SK-N-SH (cell line): ENCODE results near the gene TMEM225B. TPM values are rescaled to one million over a fixed set of nuclear protein-coding genes. Genes with fewer than 3 reads are reported as not detected.

Source experiments
- CTCF ChIA-PET: fragments of 300-600, 350-600 bp; formaldehyde crosslinking; extraction: SDS; loops from one replicate; lab custom pipeline; 2021; lab: Yijun Ruan, JAX
- POLR2A ChIA-PET: fragments of 350-600 bp; sonication (Branson Sonifier 250); formaldehyde crosslinking; extraction: SDS; loops from one replicate; lab custom pipeline; 2020; ENCODE audit warnings: antibody characterized with exemption, inconsistent platforms; lab: Yijun Ruan, JAX
- DNase-seq: peaks from one replicate; pipeline ENCODE4 v3.0.0; 2012
- H2AFZ ChIP-seq: fragments of 200-600 bp; sonication (generic); 2 replicates; pipeline ENCODE4 v1.8.1; 2016; ENCODE audit warnings: antibody characterized with exemption, mild to moderate bottlenecking, low read depth
- H3F3A ChIP-seq: fragments of 200-600 bp; sonication (generic); replicated peaks from 2 replicates; pipeline ENCODE3; 2016; ENCODE audit warnings: antibody characterized with exemption, mild to moderate bottlenecking; ENCODE audit not compliant: insufficient read depth
- H3K27ac ChIP-seq, 2 experiments: fragments of 200-500 bp in 1 of 2; fragments of 200-600 bp in 1 of 2; sonication (Bioruptor generic) in 1 of 2; sonication (generic), shearing (Covaris generic) in 1 of 2; 2 replicates each; pipeline versions ENCODE4 v1.5.1 to v1.6.1; 2014 to 2016; ENCODE audit warnings: low read depth in 2 of 2, inconsistent platforms in 1 of 2, low read length in 1 of 2, mild to moderate bottlenecking in 1 of 2, mixed read lengths in 1 of 2
- H3K27me3 ChIP-seq: fragments of 200-600 bp; sonication (generic), shearing (Covaris generic); 2 replicates; pipeline ENCODE4 v1.6.1; 2016; ENCODE audit warnings: mixed run types; ENCODE audit not compliant: insufficient read depth
- H3K36me3 ChIP-seq, 2 experiments: fragments of 200-500 bp in 1 of 2; fragments of 200-600 bp in 1 of 2; sonication (Bioruptor generic) in 1 of 2; sonication (generic) in 1 of 2; replicated peaks in 1 of 2; 2 replicates each; pipeline versions ENCODE3 to v1.5.1; 2014 to 2016; ENCODE audit warnings: low read length in 1 of 2, mild to moderate bottlenecking in 1 of 2; ENCODE audit not compliant: insufficient read depth in 2 of 2, control insufficient read depth in 1 of 2
- H3K4me1 ChIP-seq, 2 experiments: fragments of 200-500 bp in 1 of 2; fragments of 200-600 bp in 1 of 2; sonication (Bioruptor generic) in 1 of 2; sonication (generic), shearing (Covaris generic) in 1 of 2; 2 replicates each; pipeline versions ENCODE4 v1.5.1 to v1.6.1; 2014 to 2016; ENCODE audit warnings: low read depth in 1 of 2, low read length in 1 of 2, mixed run types in 1 of 2; ENCODE audit not compliant: insufficient read depth in 2 of 2, control insufficient read depth in 1 of 2
- H3K4me2 ChIP-seq: fragments of 200-600 bp; sonication (generic), shearing (Covaris generic); 2 replicates; pipeline ENCODE4 v1.6.1; 2017; ENCODE audit warnings: mixed run types
- H3K4me3 ChIP-seq, 2 experiments: fragments of 200-500 bp in 1 of 2; fragments of 200-600 bp in 1 of 2; sonication (Bioruptor generic) in 1 of 2; sonication (generic), shearing (Covaris generic) in 1 of 2; 2 replicates each; pipeline versions ENCODE4 v1.5.1 to v1.8.1; 2014 to 2016; ENCODE audit warnings: low read depth in 2 of 2, inconsistent platforms in 1 of 2, low read length in 1 of 2, mild to moderate bottlenecking in 1 of 2, mixed read lengths in 1 of 2, moderate library complexity in 1 of 2
- H3K79me2 ChIP-seq: fragments of 200-600 bp; sonication (generic); 2 replicates; pipeline ENCODE4 v1.8.1; 2017; ENCODE audit warnings: mild to moderate bottlenecking; ENCODE audit not compliant: insufficient read depth
- H3K9ac ChIP-seq: fragments of 200-600 bp; sonication (generic); 2 replicates; pipeline ENCODE4 v1.6.1; 2017; ENCODE audit warnings: mixed run types
- H3K9me2 ChIP-seq: fragments of 200-600 bp; sonication (generic); 2 replicates; pipeline ENCODE4 v1.6.1; 2017; ENCODE audit warnings: mixed run types
- H3K9me3 ChIP-seq: fragments of 200-600 bp; sonication (generic); 2 replicates; pipeline ENCODE4 v1.6.1; 2017; ENCODE audit warnings: mixed run types, mild to moderate bottlenecking, moderate library complexity
- H4K20me1 ChIP-seq: fragments of 200-600 bp; sonication (generic); 2 replicates; pipeline ENCODE4 v1.6.1; 2017; ENCODE audit warnings: mild to moderate bottlenecking, mixed run types; ENCODE audit not compliant: insufficient read depth
- CHD2 ChIP-seq: fragments of 150-350 bp; IDR thresholded peaks from 2 replicates; pipeline ENCODE4 v1.6.1; 2018; ENCODE audit warnings: low read length; ENCODE audit not compliant: partially characterized antibody
- GABPA ChIP-seq: IDR thresholded peaks from 2 replicates; pipeline ENCODE4 v1.4.0; 2012; ENCODE audit warnings: low read depth, mild to moderate bottlenecking
- GATA2 ChIP-seq: sonication (generic); formaldehyde crosslinking; IDR thresholded peaks from 2 replicates; pipeline ENCODE4 v1.5.0; 2020; ENCODE audit warnings: mild to moderate bottlenecking, missing genetic modification reagents
- JUND ChIP-seq: IDR thresholded peaks from 2 replicates; pipeline ENCODE4 v1.4.0; 2012
- NRF1 ChIP-seq: IDR thresholded peaks from 2 replicates; pipeline ENCODE4 v1.6.1; 2012; ENCODE audit warnings: low read depth, mild to moderate bottlenecking, low read length
- PBX3 ChIP-seq: IDR thresholded peaks from 2 replicates; pipeline ENCODE4; 2012
- POLR2AphosphoS5 ChIP-seq: IDR thresholded peaks from 2 replicates; pipeline ENCODE4 v1.6.1; 2012; ENCODE audit warnings: low read depth, low read length
- RAD21 ChIP-seq: IDR thresholded peaks from 2 replicates; pipeline ENCODE4 v1.6.1; 2012; ENCODE audit warnings: mild to moderate bottlenecking, low read length
- RCOR1 ChIP-seq: fragments of 150-350 bp; IDR thresholded peaks from 2 replicates; pipeline ENCODE4 v1.6.1; 2017; ENCODE audit warnings: antibody characterized with exemption, low read length
- REST ChIP-seq: IDR thresholded peaks from 2 replicates; pipeline ENCODE4 v1.6.1; 2012; ENCODE audit warnings: mild to moderate bottlenecking, low read depth, low read length, moderate library complexity
- TCF12 ChIP-seq: IDR thresholded peaks from 2 replicates; pipeline ENCODE4 v1.4.0; 2012
- TEAD4 ChIP-seq: IDR thresholded peaks from 2 replicates; pipeline ENCODE4 v1.4.0; 2012; ENCODE audit warnings: mild to moderate bottlenecking, borderline replicate concordance; ENCODE audit not compliant: insufficient read depth
- USF2 ChIP-seq: fragments of 150-350 bp; IDR thresholded peaks from 2 replicates; pipeline ENCODE4 v1.6.1; 2017; ENCODE audit warnings: antibody characterized with exemption, low read length, low read depth, borderline replicate concordance
- YY1 ChIP-seq: IDR thresholded peaks from 2 replicates; pipeline ENCODE4 v1.4.0; 2012; ENCODE audit warnings: low read depth, mild to moderate bottlenecking
- WGBS: methylation state at CpG from one replicate; pipeline ENCODE4 v1.1.6; 2017; ENCODE audit warnings: low lambda C conversion rate; 5-methylcytosine and 5-hydroxymethylcytosine counted together
- polyA plus RNA-seq, 3 experiments: library from polyadenylated mRNA; depleted of rRNA; stranded (reverse); fragments of >200 nt; gene quantifications; 2 replicates each; pipeline ENCODE4 v1.2.3, GENCODE V29; 2012

Gene TMEM225B
- polyA plus RNA-seq, 1 of the 3 experiments (the other 2 are of a cell fraction), result 1.5 TPM

GRCh38 chr7:99628471-99629465 lies 30.7 kb downstream of the TMEM225B start:
- Histone ChIP-seq H3K79me2 (peaks cover 5% of the 10 kb centered on the region; the same call in 1 of the 2 replicates), H3K9me2 (no peaks in the 10 kb centered on the region), H3K9me3 (no peaks in the 10 kb centered on the region), H4K20me1 (no peaks in the 10 kb centered on the region), H3K4me3 (no peak overlapping the region), H3K4me2 (no peak overlapping the region), H3K4me1 (no peaks in the 10 kb centered on the region), H2AFZ (no peak overlapping the region), H3K9ac (no peak overlapping the region), H3K36me3 (peaks cover 63 to 88% of the 10 kb centered on the region in 2 experiments), H3K27ac (no peak overlapping the region), H3F3A (peaks cover 12% of the 10 kb centered on the region), H3K27me3 (no peaks in the 10 kb centered on the region)
- ChIA-PET POLR2A (interaction anchor here (0.8 kb wide), 1 partner anchor 12 kb away, joined by 3 read pairs; no protein-coding TSS in a partner anchor), CTCF (interaction anchor here (0.7 to 2.1 kb wide), 3 partner anchors 11 to 300 kb away, joined by 4 to 5 read pairs (median 5); partner anchors contain the start of gene ZSCAN25)
- no peak for DNase-seq
- no peak for TF ChIP-seq REST
- 81% methylated on average over 14 of the region's 14 CpGs for WGBS

DNA sequence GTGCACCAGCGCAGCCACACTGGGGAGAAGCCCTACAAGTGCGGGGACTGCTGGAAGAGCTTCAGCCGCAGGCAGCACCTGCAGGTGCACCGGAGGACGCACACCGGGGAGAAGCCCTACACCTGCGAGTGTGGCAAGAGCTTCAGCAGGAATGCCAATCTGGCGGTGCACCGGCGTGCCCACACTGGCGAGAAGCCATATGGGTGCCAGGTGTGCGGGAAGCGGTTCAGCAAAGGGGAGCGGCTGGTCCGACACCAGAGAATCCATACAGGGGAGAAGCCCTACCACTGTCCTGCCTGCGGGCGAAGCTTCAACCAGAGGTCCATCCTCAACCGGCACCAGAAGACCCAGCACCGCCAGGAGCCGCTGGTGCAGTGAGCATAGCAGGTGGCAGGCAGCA lies 31.6 kb downstream of the TMEM225B start:
- POLR2A ChIA-PET, result interaction anchor here (0.8 to 3.4 kb wide), 2 partner anchors 12 to 13 kb away, joined by 3 to 13 read pairs; partner anchors contain the start of gene ZSCAN25
- peaks cover 57 to 79% of the 10 kb centered on the region in 2 experiments for H3K36me3 ChIP-seq
- DNase-seq, result no peak

More for the DNA sequence above, 31.6 kb downstream of the TMEM225B start:
- Histone ChIP-seq H3K4me3 (no peak overlapping the region), H3K4me2 (no peak overlapping the region), H3K9ac (no peak overlapping the region), H2AFZ (no peak overlapping the region), H3K4me1 (no peaks in the 10 kb centered on the region), H4K20me1 (no peaks in the 10 kb centered on the region), H3K27ac (no peak overlapping the region), H3K79me2 (peaks cover 5% of the 10 kb centered on the region; the same call in 1 of the 2 replicates), H3F3A (peaks cover 12% of the 10 kb centered on the region), H3K27me3 (no peaks in the 10 kb centered on the region), H3K9me2 (no peaks in the 10 kb centered on the region), H3K9me3 (no peaks in the 10 kb centered on the region)
- TF ChIP-seq YY1, result no peak
- TF ChIP-seq RAD21, result no peak
- TF ChIP-seq TCF12, result no peak
- no peak for TF ChIP-seq TEAD4
- no peak for TF ChIP-seq USF2
- no peak for TF ChIP-seq JUND
- no peak for TF ChIP-seq GATA2 (CRISPR knock-in tag)
- TF ChIP-seq GABPA, result no peak
- TF ChIP-seq NRF1, result no peak
- no peak for TF ChIP-seq PBX3
- no peak for TF ChIP-seq REST
- TF ChIP-seq POLR2AphosphoS5, result no peak
- TF ChIP-seq RCOR1, result no peak
- no peak for TF ChIP-seq CHD2
- 97% methylated on average over 15 of the region's 20 CpGs for WGBS
- CTCF ChIA-PET, result interaction anchor here (1.1 to 2.1 kb wide), 2 partner anchors 12 to 14 kb away, joined by 5 read pairs; partner anchors contain the start of gene ZSCAN25
